ENCODE measurements around the gene AGAP1.

DNA sequence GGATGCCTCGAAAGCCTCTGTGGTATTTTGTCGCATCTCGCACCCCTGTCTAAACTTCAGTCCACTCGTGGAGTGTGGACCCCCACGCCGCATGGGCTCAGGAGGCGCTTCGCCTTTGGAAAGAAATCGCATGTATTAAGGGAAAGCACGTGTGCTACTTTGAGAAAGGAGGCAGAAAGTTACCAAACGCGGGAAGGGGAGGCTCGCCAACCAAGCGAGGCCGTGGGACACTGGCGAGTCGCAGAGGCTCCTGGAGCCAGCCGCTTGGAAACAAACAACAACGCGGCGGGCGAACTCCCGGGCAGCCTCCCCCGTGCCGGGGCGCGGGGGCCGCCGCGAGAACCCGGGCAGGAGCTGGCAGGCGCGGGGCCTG lies 455 bp upstream of the AGAP1 start:
- TF ChIP-seq CTCF (IDR thresholded peaks at IDR 0.05; ENCODE audit: extremely low read depth in 1 of 2, insufficient read depth in 1 of 2, low read depth in 1 of 2, low read length in 2 of 2) (no peak), POLR2A (IDR thresholded peaks at IDR 0.05; ENCODE audit: low read depth, low read length) (no peak), POLR2AphosphoS5 (IDR thresholded peaks at IDR 0.05; ENCODE audit: insufficient read depth, low read depth, low read length) (no peak), EZH2 (IDR thresholded peaks at IDR 0.05; ENCODE audit: borderline replicate concordance, low read depth, low read length, severe bottlenecking) (no peak), MAX (IDR thresholded peaks at IDR 0.05; ENCODE audit: insufficient read depth, insufficient read length) (peak; percentile 40), GATA2 (IDR thresholded peaks at IDR 0.05; ENCODE audit: insufficient read depth, insufficient read length, low read depth, low read length) (no peak), JUN (IDR thresholded peaks at IDR 0.05; ENCODE audit: borderline replicate concordance, insufficient read depth, insufficient read length, low read depth) (no peak)

All from endothelial cell of umbilical vein (primary cell).